K562 (cell line): ENCODE results near the gene PDCL3. TPM values are rescaled to one million over a fixed set of nuclear protein-coding genes. Genes with fewer than 3 reads are reported as not detected.

ENCODE experiments used
- ATAC-seq: fragments of 200-7000 bp; cut with Tn5 transposase; 3 replicates; pipeline ENCODE4 v1.9.1; 2020; ENCODE audit warnings: moderate library complexity
- BruUV-seq: library from RNA; stranded (reverse); fragments of 400-500 nt; replicated peaks from 2 replicates; lab custom pipeline; 2021; lab: Mats Ljungman, UMichigan
- CTCF ChIA-PET: fragments of 300-600 bp; formaldehyde crosslinking; extraction: SDS; loops from one replicate; lab custom pipeline; 2021; ENCODE audit warnings: low intra/inter-chr PET ratio; lab: Yijun Ruan, JAX
- POLR2A ChIA-PET: fragments of 300-600, 350-650 bp; sonication (Branson Sonifier 250); formaldehyde crosslinking; extraction: SDS; loops from one replicate; lab custom pipeline; 2021; ENCODE audit warnings: antibody characterized with exemption, inconsistent platforms; lab: Yijun Ruan, JAX
- DNase-seq, 4 experiments: peaks; one replicate each; pipeline versions ENCODE4 v3.0.0 to v3.0.0-alpha.2; 2011 to 2018; ENCODE audit warnings: low spot score in 3 of 4, mixed read lengths in 3 of 4; ENCODE audit errors: extremely low read depth in 1 of 4
- FAIRE-seq: peaks from 2 replicates; lab custom pipeline; 2011; peaks lifted over from hg19 to GRCh38; lab: Jason Lieb, UNC
- H2AFZ ChIP-seq: 2 replicates; pipeline ENCODE4 v1.6.0; 2011; ENCODE audit warnings: low read depth, low read length, control low read depth, inconsistent platforms
- H3K27ac ChIP-seq: fragments of 200-600 bp; 3 replicates; pipeline ENCODE4 v1.8.0; 2011; ENCODE audit warnings: low read depth, mild to moderate bottlenecking, control low read depth, inconsistent platforms, low read length, moderate library complexity, mixed read lengths; ENCODE audit errors: extremely low read depth
- H3K27me3 ChIP-seq, 2 experiments: fragments of 300-600 bp in 1 of 2; 2 replicates in 1 of 2; 3 replicates in 1 of 2; pipeline versions ENCODE4 v1.6.0 to v1.8.0; 2011; ENCODE audit warnings: inconsistent platforms in 2 of 2, low read length in 2 of 2, mild to moderate bottlenecking in 1 of 2, mixed read lengths in 1 of 2, moderate library complexity in 1 of 2; ENCODE audit not compliant: control insufficient read depth in 2 of 2, insufficient read depth in 2 of 2
- H3K36me3 ChIP-seq: fragments of 300-600 bp; 3 replicates; pipeline ENCODE4 v1.8.0; 2011; ENCODE audit warnings: mild to moderate bottlenecking, low read length, inconsistent platforms; ENCODE audit not compliant: control insufficient read depth, insufficient read depth
- H3K4me1 ChIP-seq, 2 experiments: fragments of 200-600 bp in 1 of 2; replicated peaks in 1 of 2; 2 replicates in 1 of 2; 3 replicates in 1 of 2; pipeline versions ENCODE4 v1.5.1 to v1.8.0; 2011; ENCODE audit warnings: inconsistent platforms in 2 of 2, low read length in 2 of 2, mild to moderate bottlenecking in 1 of 2, mixed read lengths in 1 of 2, moderate library complexity in 1 of 2; ENCODE audit not compliant: control insufficient read depth in 2 of 2, insufficient read depth in 2 of 2
- H3K4me2 ChIP-seq: 2 replicates; pipeline ENCODE4 v1.6.1; 2011; ENCODE audit warnings: low read length, control low read depth, inconsistent platforms, mixed read lengths; ENCODE audit not compliant: insufficient read depth
- H3K4me3 ChIP-seq: fragments of 200-600 bp; sonication (generic), shearing (Covaris generic); 2 replicates; pipeline ENCODE4 v1.5.1; 2016; ENCODE audit warnings: control low read depth, inconsistent platforms
- H3K79me2 ChIP-seq: fragments of 200-600 bp; 3 replicates; pipeline ENCODE4 v1.8.0; 2011; ENCODE audit warnings: low read length, inconsistent platforms; ENCODE audit not compliant: control insufficient read depth, insufficient read depth
- H3K9ac ChIP-seq, 2 experiments: 2 replicates each; pipeline versions ENCODE4 v1.6.0 to v1.6.1; 2011; ENCODE audit warnings: low read depth in 2 of 2, low read length in 2 of 2, control low read depth in 1 of 2, inconsistent platforms in 1 of 2, mild to moderate bottlenecking in 1 of 2, mixed read lengths in 1 of 2; ENCODE audit not compliant: insufficient read depth in 1 of 2
- H3K9me1 ChIP-seq: one replicate; pipeline ENCODE4 v1.6.0; 2011; ENCODE audit warnings: inconsistent platforms, mild to moderate bottlenecking, low read length, moderate library complexity; ENCODE audit not compliant: control insufficient read depth, insufficient read depth
- H3K9me3 ChIP-seq: replicated peaks from 2 replicates; pipeline ENCODE4 v1.5.1; 2011; ENCODE audit warnings: low read depth, low read length, inconsistent platforms; ENCODE audit not compliant: control insufficient read depth, insufficient read depth
- H4K20me1 ChIP-seq: replicated peaks from 2 replicates; pipeline ENCODE4 v1.6.1; 2011; ENCODE audit warnings: low read length, inconsistent platforms, mixed read lengths; ENCODE audit not compliant: control insufficient read depth, insufficient read depth
- KDM5B ChIP-seq: fragments of 200-600 bp; sonication (generic); IDR thresholded peaks from 2 replicates; pipeline ENCODE4 v1.6.1; 2012; ENCODE audit warnings: low read depth, mild to moderate bottlenecking, moderate library complexity, low read length, control low read depth, inconsistent platforms; ENCODE audit not compliant: insufficient replicate concordance
- KLF16 ChIP-seq: IDR thresholded peaks from 2 replicates; pipeline ENCODE4 v1.6.1; 2016; ENCODE audit warnings: antibody characterized with exemption
- NEUROD1 ChIP-seq: fragments of 150-350 bp; IDR thresholded peaks from 2 replicates; pipeline ENCODE4 v1.6.1; 2014; ENCODE audit warnings: borderline replicate concordance, low read length, low read depth; ENCODE audit not compliant: partially characterized antibody
- SMARCA5 ChIP-seq: fragments of 450-650 bp; IDR thresholded peaks from 2 replicates; pipeline ENCODE4 v1.6.1; 2016
- SRF ChIP-seq, 2 experiments: fragments of 250-450, 450-650 bp in 1 of 2; sonication (Bioruptor Pico) in 1 of 2; sonication (generic) in 1 of 2; formaldehyde crosslinking; IDR thresholded peaks; 2 replicates each; pipeline versions ENCODE4 v1.5.0 to v1.5.1; 2020 to 2022; ENCODE audit warnings: mild to moderate bottlenecking in 1 of 2, missing genetic modification reagents in 1 of 2
- ZFX ChIP-seq: sonication (generic); formaldehyde crosslinking; IDR thresholded peaks from 2 replicates; pipeline ENCODE4 v1.8.0; 2022; ENCODE audit warnings: mild to moderate bottlenecking, missing genetic modification reagents, moderate library complexity
- WGBS: fragments of 100-300 bp; shearing (Covaris generic); methylation state at CpG from one replicate; pipeline ENCODE4 v1.1.6; 2016; ENCODE audit warnings: low coverage, mixed read lengths; ENCODE audit not compliant: insufficient coverage; ENCODE audit errors: missing lambda C conversion rate; 5-methylcytosine and 5-hydroxymethylcytosine counted together
- in situ Hi-C: fragments of 300-500 bp; cut with MboI; formaldehyde crosslinking; loops from 4 replicates; pipeline ENCODE4 v1.15.0; 2018; ENCODE audit warnings: inconsistent platforms, mixed read lengths
- intact Hi-C: fragments of 100-400 bp; cut with micrococcal nuclease; formaldehyde crosslinking; loops from 2 replicates; pipeline ENCODE4 v1.14.2; 2022
- polyA plus RNA-seq, 8 experiments: library from polyadenylated mRNA; depleted of rRNA in 4 of 8; stranded (reverse) in 5 of 8; unstranded in 3 of 8; fragments of >200 nt; fragmentation: Nextera tagmentation in 2 of 8; fragmentation: Illumina TruSeq in 1 of 8; extraction: Ambion mirVana in 2 of 8; extraction: Trizol in 1 of 8; gene quantifications; 2 replicates each; pipeline versions ENCODE4 v1.2.1 to v1.2.3, GENCODE V29; 2011 to 2014; ENCODE audit warnings: inconsistent platforms in 1 of 8, missing spikeins in 1 of 8
- total RNA-seq, 7 experiments: library from RNA; depleted of rRNA in 6 of 7; stranded (reverse); fragments of >200 nt in 6 of 7; fragmentation: Illumina TruSeq in 2 of 7; extraction: Trizol in 2 of 7; gene quantifications; 2 replicates each; pipeline versions ENCODE4 v1.2.1 to v1.2.3, GENCODE V29; 2011 to 2021; ENCODE audit warnings: low replicate concordance in 1 of 7
- TF ChIP-seq, protein P1 (sequence below): IDR thresholded peaks from 2 replicates; pipeline ENCODE4 v1.6.1; 2011; ENCODE audit not compliant: insufficient read length; ENCODE audit errors: extremely low read depth
- TF ChIP-seq, protein P2 (sequence below): fragments of 250-450 bp; sonication (Bioruptor Pico); IDR thresholded peaks from 2 replicates; pipeline ENCODE4 v1.4.0; 2020; ENCODE audit warnings: mild to moderate bottlenecking
- TF ChIP-seq, protein P3 (sequence below): IDR thresholded peaks from 3 replicates; pipeline ENCODE4 v1.6.1; 2011; ENCODE audit warnings: borderline replicate concordance, mild to moderate bottlenecking, moderate library complexity; ENCODE audit not compliant: insufficient read length; ENCODE audit errors: extremely low read depth
- TF ChIP-seq, protein P4 (sequence below): fragments of 450-650 bp; formaldehyde crosslinking; IDR thresholded peaks from 2 replicates; pipeline ENCODE4 v1.4.0; 2022; ENCODE audit warnings: mild to moderate bottlenecking, moderate library complexity
- TF ChIP-seq, protein P5 (sequence below), 2 experiments: fragments of 450-650 bp in 1 of 2; sonication (generic) in 1 of 2; formaldehyde crosslinking; conservative IDR thresholded peaks; 2 replicates each; pipeline versions ENCODE4 v1.4.0 to v1.8.1; 2020 to 2022; ENCODE audit warnings: mild to moderate bottlenecking in 1 of 2, missing genetic modification reagents in 1 of 2
- TF ChIP-seq, protein P6 (sequence below): fragments of 450-650 bp; IDR thresholded peaks from 2 replicates; pipeline ENCODE4 v1.6.1; 2014; ENCODE audit warnings: low read depth, mild to moderate bottlenecking, moderate library complexity, borderline replicate concordance

The PDCL3 gene
- total and polyA plus RNA-seq, 9 of the 15 experiments (the other 6 are each of a cell fraction or from before 2014, with no cell fraction given) = 16.6 to 76.7 (median 26.9) TPM

DNA sequence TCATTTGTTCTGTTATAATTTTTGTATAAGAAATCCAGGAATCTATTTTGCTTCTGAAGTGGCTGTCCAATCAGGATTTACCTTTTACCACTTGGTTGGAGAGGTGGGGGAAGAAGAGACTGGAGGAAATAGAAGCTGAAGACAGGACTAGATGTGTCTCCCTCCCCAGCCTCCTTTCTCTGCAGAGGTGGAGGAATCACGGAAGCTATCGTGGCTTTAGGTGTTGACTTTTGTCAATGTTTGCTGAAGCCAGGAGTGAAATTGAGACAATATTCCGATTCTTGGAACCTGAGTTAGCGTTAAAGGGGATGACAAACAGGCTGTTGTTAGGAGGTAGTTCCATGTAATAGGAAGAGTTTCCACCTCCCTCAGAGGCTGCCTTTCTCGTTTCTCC is 43.5 kb downstream of the PDCL3 start:
- FAIRE-seq = no peak
- Histone ChIP-seq H3K4me3 (no peak overlapping the region), H2AFZ (no peak overlapping the region), H3K36me3 (no peaks in the 10 kb centered on the region), H3K4me1 (no peaks in the 10 kb centered on the region), H3K79me2 (no peaks in the 10 kb centered on the region), H3K4me2 (no peak overlapping the region; the same call in 1 of the 2 replicates), H3K9me3 (no peaks in the 10 kb centered on the region), H4K20me1 (peaks cover 8% of the 10 kb centered on the region; the same call in 1 of the 2 replicates), H3K27me3 (peaks cover 16 to 62% of the 10 kb centered on the region in 2 experiments), H3K27ac (no peak overlapping the region), H3K9ac (no peak overlapping the region), H3K9me1 (no peaks in the 10 kb centered on the region)
- POLR2A ChIA-PET = interaction anchor here (0.7 kb wide), 1 partner anchor 396 kb away, joined by 4 read pairs; the partner anchor contains the start of gene RPL31
- BruUV-seq = no TSS peak
- no peak for DNase-seq
- CTCF ChIA-PET = interaction anchor here (0.6 to 0.8 kb wide), 2 partner anchors 378 to 384 kb away, joined by 3 to 8 read pairs; no protein-coding TSS in a partner anchor
- in situ Hi-C loops = no loop called here
- ATAC-seq = no peak
- 10% methylated on average over 5 of the region's 5 CpGs for WGBS
- intact Hi-C loops = loop anchor here (10.0 kb wide), 2 partner anchors 112 to 182 kb away; no protein-coding TSS in a partner anchor
- TF ChIP-seq, protein P1, sequence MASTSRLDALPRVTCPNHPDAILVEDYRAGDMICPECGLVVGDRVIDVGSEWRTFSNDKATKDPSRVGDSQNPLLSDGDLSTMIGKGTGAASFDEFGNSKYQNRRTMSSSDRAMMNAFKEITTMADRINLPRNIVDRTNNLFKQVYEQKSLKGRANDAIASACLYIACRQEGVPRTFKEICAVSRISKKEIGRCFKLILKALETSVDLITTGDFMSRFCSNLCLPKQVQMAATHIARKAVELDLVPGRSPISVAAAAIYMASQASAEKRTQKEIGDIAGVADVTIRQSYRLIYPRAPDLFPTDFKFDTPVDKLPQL = no peak
- TF ChIP-seq SMARCA5 (no peak), ZFX (no peak), KDM5B (no peak), KLF16 (no peak), SRF (CRISPR knock-in tag; IDR thresholded peaks at IDR 0.05) (no peak), NEUROD1 (no peak)
- TF ChIP-seq, protein P2, sequence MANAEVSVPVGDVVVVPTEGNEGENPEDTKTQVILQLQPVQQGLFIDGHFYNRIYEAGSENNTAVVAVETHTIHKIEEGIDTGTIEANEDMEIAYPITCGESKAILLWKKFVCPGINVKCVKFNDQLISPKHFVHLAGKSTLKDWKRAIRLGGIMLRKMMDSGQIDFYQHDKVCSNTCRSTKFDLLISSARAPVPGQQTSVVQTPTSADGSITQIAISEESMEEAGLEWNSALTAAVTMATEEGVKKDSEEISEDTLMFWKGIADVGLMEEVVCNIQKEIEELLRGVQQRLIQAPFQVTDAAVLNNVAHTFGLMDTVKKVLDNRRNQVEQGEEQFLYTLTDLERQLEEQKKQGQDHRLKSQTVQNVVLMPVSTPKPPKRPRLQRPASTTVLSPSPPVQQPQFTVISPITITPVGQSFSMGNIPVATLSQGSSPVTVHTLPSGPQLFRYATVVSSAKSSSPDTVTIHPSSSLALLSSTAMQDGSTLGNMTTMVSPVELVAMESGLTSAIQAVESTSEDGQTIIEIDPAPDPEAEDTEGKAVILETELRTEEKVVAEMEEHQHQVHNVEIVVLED (CRISPR knock-in tag) = no peak
- TF ChIP-seq, protein P3, sequence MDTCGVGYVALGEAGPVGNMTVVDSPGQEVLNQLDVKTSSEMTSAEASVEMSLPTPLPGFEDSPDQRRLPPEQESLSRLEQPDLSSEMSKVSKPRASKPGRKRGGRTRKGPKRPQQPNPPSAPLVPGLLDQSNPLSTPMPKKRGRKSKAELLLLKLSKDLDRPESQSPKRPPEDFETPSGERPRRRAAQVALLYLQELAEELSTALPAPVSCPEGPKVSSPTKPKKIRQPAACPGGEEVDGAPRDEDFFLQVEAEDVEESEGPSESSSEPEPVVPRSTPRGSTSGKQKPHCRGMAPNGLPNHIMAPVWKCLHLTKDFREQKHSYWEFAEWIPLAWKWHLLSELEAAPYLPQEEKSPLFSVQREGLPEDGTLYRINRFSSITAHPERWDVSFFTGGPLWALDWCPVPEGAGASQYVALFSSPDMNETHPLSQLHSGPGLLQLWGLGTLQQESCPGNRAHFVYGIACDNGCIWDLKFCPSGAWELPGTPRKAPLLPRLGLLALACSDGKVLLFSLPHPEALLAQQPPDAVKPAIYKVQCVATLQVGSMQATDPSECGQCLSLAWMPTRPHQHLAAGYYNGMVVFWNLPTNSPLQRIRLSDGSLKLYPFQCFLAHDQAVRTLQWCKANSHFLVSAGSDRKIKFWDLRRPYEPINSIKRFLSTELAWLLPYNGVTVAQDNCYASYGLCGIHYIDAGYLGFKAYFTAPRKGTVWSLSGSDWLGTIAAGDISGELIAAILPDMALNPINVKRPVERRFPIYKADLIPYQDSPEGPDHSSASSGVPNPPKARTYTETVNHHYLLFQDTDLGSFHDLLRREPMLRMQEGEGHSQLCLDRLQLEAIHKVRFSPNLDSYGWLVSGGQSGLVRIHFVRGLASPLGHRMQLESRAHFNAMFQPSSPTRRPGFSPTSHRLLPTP = no peak
- TF ChIP-seq, protein P4, sequence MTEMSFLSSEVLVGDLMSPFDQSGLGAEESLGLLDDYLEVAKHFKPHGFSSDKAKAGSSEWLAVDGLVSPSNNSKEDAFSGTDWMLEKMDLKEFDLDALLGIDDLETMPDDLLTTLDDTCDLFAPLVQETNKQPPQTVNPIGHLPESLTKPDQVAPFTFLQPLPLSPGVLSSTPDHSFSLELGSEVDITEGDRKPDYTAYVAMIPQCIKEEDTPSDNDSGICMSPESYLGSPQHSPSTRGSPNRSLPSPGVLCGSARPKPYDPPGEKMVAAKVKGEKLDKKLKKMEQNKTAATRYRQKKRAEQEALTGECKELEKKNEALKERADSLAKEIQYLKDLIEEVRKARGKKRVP (CRISPR knock-in tag) = no peak
- TF ChIP-seq, protein P5, sequence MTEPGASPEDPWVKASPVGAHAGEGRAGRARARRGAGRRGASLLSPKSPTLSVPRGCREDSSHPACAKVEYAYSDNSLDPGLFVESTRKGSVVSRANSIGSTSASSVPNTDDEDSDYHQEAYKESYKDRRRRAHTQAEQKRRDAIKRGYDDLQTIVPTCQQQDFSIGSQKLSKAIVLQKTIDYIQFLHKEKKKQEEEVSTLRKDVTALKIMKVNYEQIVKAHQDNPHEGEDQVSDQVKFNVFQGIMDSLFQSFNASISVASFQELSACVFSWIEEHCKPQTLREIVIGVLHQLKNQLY (CRISPR knock-in tag; conservative IDR thresholded peaks at IDR 0.05) = no peak
- TF ChIP-seq, protein P6, sequence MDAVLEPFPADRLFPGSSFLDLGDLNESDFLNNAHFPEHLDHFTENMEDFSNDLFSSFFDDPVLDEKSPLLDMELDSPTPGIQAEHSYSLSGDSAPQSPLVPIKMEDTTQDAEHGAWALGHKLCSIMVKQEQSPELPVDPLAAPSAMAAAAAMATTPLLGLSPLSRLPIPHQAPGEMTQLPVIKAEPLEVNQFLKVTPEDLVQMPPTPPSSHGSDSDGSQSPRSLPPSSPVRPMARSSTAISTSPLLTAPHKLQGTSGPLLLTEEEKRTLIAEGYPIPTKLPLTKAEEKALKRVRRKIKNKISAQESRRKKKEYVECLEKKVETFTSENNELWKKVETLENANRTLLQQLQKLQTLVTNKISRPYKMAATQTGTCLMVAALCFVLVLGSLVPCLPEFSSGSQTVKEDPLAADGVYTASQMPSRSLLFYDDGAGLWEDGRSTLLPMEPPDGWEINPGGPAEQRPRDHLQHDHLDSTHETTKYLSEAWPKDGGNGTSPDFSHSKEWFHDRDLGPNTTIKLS = no peak
